WI38 (cell line): Measurements from ENCODE around the gene ZNF791.

Experiments
- H3K4me3 ChIP-seq: 2 replicates; pipeline ENCODE4 v1.5.1; 2011; ENCODE audit warnings: low read depth, mild to moderate bottlenecking, control low read depth, low read length
- CTCF ChIP-seq: IDR thresholded peaks from 2 replicates; pipeline ENCODE4 v1.5.1; 2012; ENCODE audit warnings: low read depth, mild to moderate bottlenecking, control low read depth, low read length

ZNF791 gene

DNA sequence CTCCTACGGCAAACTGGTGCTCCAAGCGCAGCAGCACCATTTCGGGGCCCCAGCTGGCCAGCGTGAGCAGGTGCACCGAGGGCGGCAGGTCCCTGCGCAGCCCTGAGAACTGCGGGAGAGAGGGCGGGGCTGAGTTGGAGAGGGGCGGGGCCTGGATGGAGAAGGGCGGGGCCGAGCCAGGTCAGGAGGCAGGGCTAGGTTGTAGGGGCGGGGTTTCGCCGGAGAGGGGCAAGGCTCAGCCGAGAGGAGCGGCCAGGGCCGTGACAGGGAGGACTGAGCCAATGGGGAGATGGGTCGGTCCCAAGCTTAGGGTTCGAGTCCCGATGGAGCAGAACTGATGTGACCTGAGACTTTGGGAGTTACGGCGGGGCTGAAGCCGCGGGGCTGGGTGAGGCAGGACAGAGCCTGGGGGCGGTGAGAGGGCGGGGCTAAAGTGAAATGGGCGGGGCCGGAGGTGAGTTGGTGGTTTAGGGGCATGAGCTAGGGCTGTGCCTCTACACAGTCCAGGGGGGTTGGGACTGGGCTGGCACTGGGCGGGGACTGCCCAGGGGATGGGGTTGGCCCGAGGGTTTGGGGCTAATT lies 36.9 kb downstream of the ZNF791 start:
- TF ChIP-seq CTCF: no peak
- no peak overlapping the region for H3K4me3 ChIP-seq

- no peak overlapping the region for H3K4me3 ChIP-seq
- TF ChIP-seq CTCF: no peak
Measured at GRCh38 chr19:12648088-12648487, 37.4 kb downstream of the ZNF791 start.

- no peak for TF ChIP-seq CTCF
- H3K4me3 ChIP-seq: no peak overlapping the region
Measured at GRCh38 chr19:12649941-12650340, 39.2 kb downstream of the ZNF791 start.

- no peak for TF ChIP-seq CTCF
- H3K4me3 ChIP-seq: no peak overlapping the region
Measured at GRCh38 chr19:12652219-12652618, 41.5 kb downstream of the ZNF791 start.

DNA sequence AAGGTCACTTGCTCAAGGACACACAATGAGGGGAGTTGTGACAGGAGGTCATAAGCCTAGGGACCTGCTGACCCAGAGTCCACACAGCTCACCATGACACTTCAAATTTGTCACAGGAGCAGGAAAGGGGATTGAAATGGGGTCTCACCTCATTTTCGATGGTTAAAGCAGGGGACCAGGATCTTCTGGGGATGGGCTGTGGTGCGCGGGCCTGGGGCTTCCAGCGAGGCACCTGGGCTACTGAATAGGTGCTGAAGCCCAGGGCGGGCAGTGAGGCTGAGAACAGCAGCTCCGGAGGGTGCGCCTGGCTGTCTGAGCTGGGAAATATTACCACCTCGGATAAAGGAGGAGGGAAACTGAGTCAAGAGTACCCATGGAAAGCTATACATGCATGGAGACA lies 44.8 kb downstream of the ZNF791 start:
- no peak overlapping the region for H3K4me3 ChIP-seq
- no peak for TF ChIP-seq CTCF

GRCh38 chr19:12656899-12657571 lies 46.3 kb downstream of the ZNF791 start:
- H3K4me3 ChIP-seq: no peak overlapping the region
- TF ChIP-seq CTCF: no peak

GRCh38 chr19:12657966-12658365 lies 47.2 kb downstream of the ZNF791 start:
- TF ChIP-seq CTCF: no peak
- no peak overlapping the region for H3K4me3 ChIP-seq
